Mesenchymal stem cell (in vitro differentiated cells and primary cell): Measurements from ENCODE around the gene MAGIX. TPM values are rescaled to one million over a fixed set of nuclear protein-coding genes. Genes with fewer than 3 reads are reported as not detected.

ENCODE experiments used
- DNase-seq: peaks from one replicate; pipeline ENCODE4 v3.0.0-alpha.2; 2013
- H2AFZ ChIP-seq: one replicate; pipeline ENCODE4 v1.6.1; 2013; ENCODE audit warnings: low read depth, mild to moderate bottlenecking, control low read depth, inconsistent platforms, low read length, moderate library complexity
- H2AK5ac ChIP-seq: 2 replicates; pipeline ENCODE4 v1.6.1; 2013; ENCODE audit warnings: low read length, moderate library complexity, mild to moderate bottlenecking, inconsistent platforms; ENCODE audit not compliant: severe bottlenecking
- H2BK120ac ChIP-seq: one replicate; pipeline ENCODE4 v1.6.1; 2013; ENCODE audit warnings: low read depth, mild to moderate bottlenecking, inconsistent platforms, low read length, moderate library complexity
- H2BK12ac ChIP-seq, 2 experiments: one replicate each; pipeline ENCODE4 v1.6.1; 2013; ENCODE audit warnings: inconsistent platforms in 2 of 2, low read length in 2 of 2, mild to moderate bottlenecking in 2 of 2, moderate library complexity in 2 of 2, control low read depth in 1 of 2
- H2BK15ac ChIP-seq: one replicate; pipeline ENCODE4 v1.6.1; 2013; ENCODE audit warnings: mild to moderate bottlenecking, low read depth, inconsistent platforms; ENCODE audit not compliant: poor library complexity, severe bottlenecking
- H2BK5ac ChIP-seq: 2 replicates; pipeline ENCODE4 v1.6.1; 2013; ENCODE audit warnings: low read depth, mild to moderate bottlenecking, low read length, control low read depth, inconsistent platforms; ENCODE audit not compliant: poor library complexity, severe bottlenecking
- H3K14ac ChIP-seq, 2 experiments: one replicate each; pipeline ENCODE4 v1.6.1; 2013; ENCODE audit warnings: inconsistent platforms in 2 of 2, low read length in 2 of 2, control low read depth in 1 of 2, mild to moderate bottlenecking in 1 of 2, moderate library complexity in 1 of 2
- H3K18ac ChIP-seq, 2 experiments: one replicate each; pipeline ENCODE4 v1.6.1; 2013; ENCODE audit warnings: inconsistent platforms in 2 of 2, low read length in 2 of 2, control low read depth in 1 of 2, low read depth in 1 of 2, mild to moderate bottlenecking in 1 of 2
- H3K23ac ChIP-seq, 2 experiments: one replicate each; pipeline ENCODE4 v1.6.1; 2013; ENCODE audit warnings: inconsistent platforms in 2 of 2, low read length in 2 of 2, mild to moderate bottlenecking in 2 of 2, moderate library complexity in 2 of 2, control low read depth in 1 of 2
- H3K27ac ChIP-seq: 2 replicates; pipeline ENCODE4 v1.5.1; 2013; ENCODE audit warnings: mild to moderate bottlenecking, moderate library complexity, low read length, control low read depth, inconsistent platforms; ENCODE audit not compliant: poor library complexity, severe bottlenecking
- H3K27me3 ChIP-seq, 2 experiments: 2 replicates each; pipeline versions ENCODE4 v1.6.1 to v1.7.0; 2013; ENCODE audit warnings: low read length in 2 of 2, mild to moderate bottlenecking in 2 of 2, moderate library complexity in 2 of 2, control low read depth in 1 of 2, inconsistent platforms in 1 of 2; ENCODE audit not compliant: control insufficient read depth in 1 of 2, insufficient read depth in 1 of 2
- H3K36me3 ChIP-seq, 2 experiments: 2 replicates each; pipeline versions ENCODE4 v1.6.1 to v1.7.0; 2013; ENCODE audit warnings: low read length in 2 of 2, control low read depth in 1 of 2, inconsistent platforms in 1 of 2, low read depth in 1 of 2, mild to moderate bottlenecking in 1 of 2; ENCODE audit not compliant: insufficient read depth in 2 of 2, control insufficient read depth in 1 of 2
- H3K4ac ChIP-seq, 2 experiments: one replicate each; pipeline ENCODE4 v1.6.1; 2013; ENCODE audit warnings: inconsistent platforms in 2 of 2, low read length in 2 of 2, mild to moderate bottlenecking in 2 of 2, moderate library complexity in 2 of 2, control low read depth in 1 of 2, low read depth in 1 of 2
- H3K4me1 ChIP-seq: 2 replicates; pipeline ENCODE4 v1.6.1; 2013; ENCODE audit warnings: low read depth, low read length, control low read depth; ENCODE audit not compliant: control insufficient read depth, insufficient read depth
- H3K4me2 ChIP-seq: 2 replicates; pipeline ENCODE4 v1.6.1; 2013; ENCODE audit warnings: low read length, mild to moderate bottlenecking, inconsistent platforms; ENCODE audit not compliant: poor library complexity, severe bottlenecking
- H3K4me3 ChIP-seq, 2 experiments: 2 replicates each; pipeline versions ENCODE4 v1.5.1 to v1.7.0; 2013; ENCODE audit warnings: low read length in 2 of 2, mild to moderate bottlenecking in 2 of 2, control low read depth in 1 of 2, low read depth in 1 of 2; ENCODE audit not compliant: insufficient read depth in 1 of 2
- H3K79me1 ChIP-seq: replicated peaks from 2 replicates; pipeline ENCODE4 v1.6.1; 2013; ENCODE audit warnings: mild to moderate bottlenecking, control low read depth, low read length, inconsistent platforms; ENCODE audit not compliant: poor library complexity, severe bottlenecking
- H3K9ac ChIP-seq: 2 replicates; pipeline ENCODE4 v1.7.0; 2013; ENCODE audit warnings: mild to moderate bottlenecking, low read length, moderate library complexity
- H3K9me3 ChIP-seq: 2 replicates; pipeline ENCODE4 v1.7.0; 2013; ENCODE audit warnings: mild to moderate bottlenecking, low read length; ENCODE audit not compliant: control insufficient read depth
- H4K8ac ChIP-seq: one replicate; pipeline ENCODE4 v1.6.1; 2013; ENCODE audit warnings: inconsistent platforms, mild to moderate bottlenecking, low read length, moderate library complexity
- H4K91ac ChIP-seq: one replicate; pipeline ENCODE4 v1.6.1; 2013; ENCODE audit warnings: mild to moderate bottlenecking, low read length, inconsistent platforms
- WGBS: methylation state at CpG from one replicate; pipeline ENCODE4 v1.1.7; 2013; ENCODE audit warnings: mixed read lengths; 5-methylcytosine and 5-hydroxymethylcytosine counted together
- polyA plus RNA-seq, 2 experiments: library from polyadenylated mRNA; stranded (reverse); fragments of 200-250 nt; gene quantifications; one replicate each; pipeline ENCODE4 v1.2.3, GENCODE V29; 2013

The MAGIX gene
- 0.83 TPM for polyA plus RNA-seq (2013, experiment 1 of 2)
- polyA plus RNA-seq (2013, experiment 2 of 2), result 0.66 TPM

- H3K14ac ChIP-seq, result no peak within 1 kb of the TSS
- H3K18ac ChIP-seq, result peak within 1 kb of the TSS; percentile 54 to 78
- no peak within 1 kb of the TSS for H2AK5ac ChIP-seq
- H3K23ac ChIP-seq, result no peak within 1 kb of the TSS
- H3K79me1 ChIP-seq, result no peaks in the 10 kb centered on the region
- peak within 1 kb of the TSS; percentile 47 for H3K27ac ChIP-seq
- no peak within 1 kb of the TSS for H2BK5ac ChIP-seq
- peak within 1 kb of the TSS; percentile 50 for H3K4me2 ChIP-seq
- peak within 1 kb of the TSS; percentile 61 for H4K91ac ChIP-seq
- no peak for DNase-seq
- H2BK15ac ChIP-seq, result no peak within 1 kb of the TSS
- peak within 1 kb of the TSS; percentile 23 for H2AFZ ChIP-seq
- peak within 1 kb of the TSS; percentile 82 for H3K9ac ChIP-seq
- no peak within 1 kb of the TSS for H2BK120ac ChIP-seq
- H3K36me3 ChIP-seq, result no peaks in the 10 kb centered on the region
- WGBS, result 59% methylated on average over 18 of the region's 28 CpGs
- H3K4ac ChIP-seq, result peak within 1 kb of the TSS in 1 of 2 experiments; percentile 41
- no peaks in the 10 kb centered on the region for H3K27me3 ChIP-seq
- peak within 1 kb of the TSS; percentile 53 to 73 for H3K4me3 ChIP-seq
- peaks cover 8% of the 10 kb centered on the region for H3K4me1 ChIP-seq
- H4K8ac ChIP-seq, result peak within 1 kb of the TSS; percentile 96
- H3K9me3 ChIP-seq, result no peaks in the 10 kb centered on the region
- H2BK12ac ChIP-seq, result no peak within 1 kb of the TSS
These were observed at the start of gene MAGIX for GRCh38 chrX:49162620-49163019. TSS of gene MAGIX (plus strand) at chrX:49162758. CDS start at chrX:49162890, 132 bp downstream.

GRCh38 chrX:49116076-49116475, 46.5 kb upstream of the MAGIX start:
- H2AK5ac ChIP-seq, result no peak overlapping the region
- no peaks in the 10 kb centered on the region for H3K4me1 ChIP-seq
- peaks cover 10% of the 10 kb centered on the region for H3K79me1 ChIP-seq
- no peaks in the 10 kb centered on the region for H3K9me3 ChIP-seq
- H3K18ac ChIP-seq, result no peak overlapping the region
- no peak overlapping the region for H2BK120ac ChIP-seq
- H3K9ac ChIP-seq, result no peak overlapping the region
- no peak overlapping the region for H3K14ac ChIP-seq
- no peak overlapping the region for H2AFZ ChIP-seq
- H3K4me2 ChIP-seq, result no peak overlapping the region
- H3K4me3 ChIP-seq, result no peak overlapping the region
- H3K27ac ChIP-seq, result no peak overlapping the region
- H4K8ac ChIP-seq, result no peak overlapping the region
- no peak overlapping the region for H2BK5ac ChIP-seq
- DNase-seq, result no peak
- 87% methylated on average over 3 of the region's 8 CpGs for WGBS
- peaks cover 0 to 5% of the 10 kb centered on the region in 2 experiments for H3K27me3 ChIP-seq
- H2BK12ac ChIP-seq, result no peak overlapping the region
- H3K23ac ChIP-seq, result no peak overlapping the region
- no peak overlapping the region for H3K4ac ChIP-seq
- H3K36me3 ChIP-seq, result peaks cover 52 to 60% of the 10 kb centered on the region in 2 experiments
- no peak overlapping the region for H4K91ac ChIP-seq
- H2BK15ac ChIP-seq, result no peak overlapping the region

- H3K4me3 ChIP-seq, result no peak overlapping the region
- no peak overlapping the region for H3K14ac ChIP-seq
- no peak overlapping the region for H3K4me2 ChIP-seq
- no peak overlapping the region for H4K91ac ChIP-seq
- H3K27ac ChIP-seq, result no peak overlapping the region
- H2BK120ac ChIP-seq, result no peak overlapping the region
- H3K36me3 ChIP-seq, result peaks cover 52 to 63% of the 10 kb centered on the region in 2 experiments
- no peak overlapping the region for H2BK12ac ChIP-seq
- H3K79me1 ChIP-seq, result peaks cover 10% of the 10 kb centered on the region
- no peak overlapping the region for H2AK5ac ChIP-seq
- no peak overlapping the region for H2BK15ac ChIP-seq
- peaks cover 0 to 10% of the 10 kb centered on the region in 2 experiments for H3K27me3 ChIP-seq
- no peak overlapping the region for H3K23ac ChIP-seq
- DNase-seq, result no peak
- no peaks in the 10 kb centered on the region for H3K9me3 ChIP-seq
- no peak overlapping the region for H2AFZ ChIP-seq
- H3K18ac ChIP-seq, result no peak overlapping the region
- no peak overlapping the region for H4K8ac ChIP-seq
- H3K4ac ChIP-seq, result no peak overlapping the region
- H3K4me1 ChIP-seq, result no peaks in the 10 kb centered on the region
- no peak overlapping the region for H2BK5ac ChIP-seq
- no peak overlapping the region for H3K9ac ChIP-seq
- 97% methylated on average over 3 of the region's 5 CpGs for WGBS
These were observed 45.8 kb upstream of the MAGIX start for GRCh38 chrX:49116716-49117115.

GRCh38 chrX:49117581-49117980, 45.0 kb upstream of the MAGIX start:
- Histone ChIP-seq H2BK5ac (no peak overlapping the region), H3K23ac (no peak overlapping the region), H3K9ac (no peak overlapping the region), H3K18ac (no peak overlapping the region), H2BK120ac (no peak overlapping the region), H3K9me3 (no peaks in the 10 kb centered on the region), H2BK12ac (no peak overlapping the region), H3K79me1 (peaks cover 11% of the 10 kb centered on the region), H4K91ac (no peak overlapping the region), H2BK15ac (no peak overlapping the region), H3K27me3 (peaks cover 0 to 13% of the 10 kb centered on the region in 2 experiments), H3K4me1 (peaks cover 4% of the 10 kb centered on the region), H2AFZ (no peak overlapping the region), H4K8ac (no peak overlapping the region), H3K4ac (no peak overlapping the region), H3K36me3 (peaks cover 44 to 58% of the 10 kb centered on the region in 2 experiments), H3K4me2 (no peak overlapping the region), H3K14ac (no peak overlapping the region), H2AK5ac (no peak overlapping the region), H3K4me3 (no peak overlapping the region), H3K27ac (no peak overlapping the region)
- WGBS, result 91% methylated on average over 1 of the region's 6 CpGs
- no peak for DNase-seq
